Esophagus muscularis mucosa (tissue), 3 donors: Measurements from ENCODE around the gene GDF2.

Source experiments
- POLR2AphosphoS5 ChIP-seq, 2 donors: sonication (generic); formaldehyde crosslinking; IDR thresholded peaks; one replicate each; pipeline ENCODE4 v1.6.1; 2017; ENCODE audit warnings: antibody characterized with exemption in 2 of 2
- TF ChIP-seq, protein P1 (sequence below), 3 experiments: fragments of 200-600 bp in 2 of 3; fragments of 450-650 bp in 1 of 3; sonication (generic) in 2 of 3; IDR thresholded peaks; one replicate each; pipeline ENCODE4 v1.5.1; 2017 to 2019; ENCODE audit warnings: antibody characterized with exemption in 3 of 3, mild to moderate bottlenecking in 2 of 3, moderate library complexity in 1 of 3

DNA sequence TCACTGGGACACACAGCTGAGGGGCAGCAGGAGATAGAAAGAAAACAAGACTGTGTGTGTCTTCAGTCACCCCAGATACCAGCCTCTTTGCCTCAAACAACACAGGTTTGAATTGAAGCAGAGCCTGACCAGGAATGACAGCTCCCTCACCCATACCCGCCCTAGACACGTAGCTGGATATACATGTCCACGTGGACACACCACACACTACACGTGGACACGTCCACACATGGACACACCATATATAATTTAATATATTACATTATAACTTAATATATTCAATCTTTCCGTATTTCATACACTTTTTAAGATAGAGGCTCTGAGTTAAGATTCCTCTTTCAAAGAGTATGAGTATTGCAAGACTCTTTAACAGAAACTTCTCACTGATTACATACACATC lies 11.3 kb downstream of the GDF2 start:
- no peak for TF ChIP-seq POLR2AphosphoS5 (IDR thresholded peaks at IDR 0.05)
- TF ChIP-seq, protein P1, sequence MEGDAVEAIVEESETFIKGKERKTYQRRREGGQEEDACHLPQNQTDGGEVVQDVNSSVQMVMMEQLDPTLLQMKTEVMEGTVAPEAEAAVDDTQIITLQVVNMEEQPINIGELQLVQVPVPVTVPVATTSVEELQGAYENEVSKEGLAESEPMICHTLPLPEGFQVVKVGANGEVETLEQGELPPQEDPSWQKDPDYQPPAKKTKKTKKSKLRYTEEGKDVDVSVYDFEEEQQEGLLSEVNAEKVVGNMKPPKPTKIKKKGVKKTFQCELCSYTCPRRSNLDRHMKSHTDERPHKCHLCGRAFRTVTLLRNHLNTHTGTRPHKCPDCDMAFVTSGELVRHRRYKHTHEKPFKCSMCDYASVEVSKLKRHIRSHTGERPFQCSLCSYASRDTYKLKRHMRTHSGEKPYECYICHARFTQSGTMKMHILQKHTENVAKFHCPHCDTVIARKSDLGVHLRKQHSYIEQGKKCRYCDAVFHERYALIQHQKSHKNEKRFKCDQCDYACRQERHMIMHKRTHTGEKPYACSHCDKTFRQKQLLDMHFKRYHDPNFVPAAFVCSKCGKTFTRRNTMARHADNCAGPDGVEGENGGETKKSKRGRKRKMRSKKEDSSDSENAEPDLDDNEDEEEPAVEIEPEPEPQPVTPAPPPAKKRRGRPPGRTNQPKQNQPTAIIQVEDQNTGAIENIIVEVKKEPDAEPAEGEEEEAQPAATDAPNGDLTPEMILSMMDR (IDR thresholded peaks at IDR 0.05), result no peak
